SK-N-SH treated with all-trans-retinoic acid at 6 μM for 48 hours (cell line): ENCODE results near the gene ARHGEF7.

Experiments
- ATAC-seq: fragments of 200-7000 bp; cut with Tn5 transposase; 3 replicates; pipeline ENCODE4 v1.9.1; 2020; ENCODE audit warnings: mild to moderate bottlenecking, moderate library complexity
- ARNTL ChIP-seq: fragments of 450-650 bp; formaldehyde crosslinking; IDR thresholded peaks from 2 replicates; pipeline ENCODE4 v1.5.0; 2020; ENCODE audit warnings: low read depth, mild to moderate bottlenecking, moderate library complexity, borderline replicate concordance
- BACH2 ChIP-seq: fragments of 250-450 bp; sonication (Bioruptor Pico); IDR thresholded peaks from 2 replicates; pipeline ENCODE4 v1.9.0; 2021; ENCODE audit warnings: mild to moderate bottlenecking, borderline replicate concordance
- CREB5 ChIP-seq: fragments of 250-450 bp; sonication (Bioruptor Pico); IDR thresholded peaks from 2 replicates; pipeline ENCODE4 v1.5.1; 2020; ENCODE audit warnings: low read depth, mild to moderate bottlenecking, moderate library complexity
- CSDC2 ChIP-seq: fragments of 250-450 bp; sonication (Bioruptor Pico); IDR thresholded peaks from 2 replicates; pipeline ENCODE4 v1.5.0; 2020; ENCODE audit warnings: mild to moderate bottlenecking, moderate library complexity
- ESRRG ChIP-seq: fragments of 250-450 bp; sonication (Bioruptor Pico); IDR thresholded peaks from 2 replicates; pipeline ENCODE4 v1.6.1; 2021; ENCODE audit warnings: mild to moderate bottlenecking
- GLIS3 ChIP-seq: fragments of 250-450 bp; sonication (Bioruptor Pico); IDR thresholded peaks from 2 replicates; pipeline ENCODE4 v1.5.0; 2020; ENCODE audit warnings: mild to moderate bottlenecking, moderate library complexity
- ISL1 ChIP-seq: fragments of 250-450 bp; sonication (Bioruptor Pico); IDR thresholded peaks from 2 replicates; pipeline ENCODE4 v2.1.2; 2022; ENCODE audit warnings: mild to moderate bottlenecking, moderate library complexity
- OSR1 ChIP-seq: fragments of 250-450 bp; sonication (Bioruptor Pico); IDR thresholded peaks from 2 replicates; pipeline ENCODE4 v1.8.0; 2022; ENCODE audit warnings: moderate library complexity, mild to moderate bottlenecking, inconsistent platforms
- PATZ1 ChIP-seq: fragments of 250-450 bp; sonication (Bioruptor Pico); IDR thresholded peaks from 2 replicates; pipeline ENCODE4 v1.8.0; 2020; ENCODE audit warnings: mild to moderate bottlenecking, moderate library complexity, borderline replicate concordance
- POU6F1 ChIP-seq: fragments of 250-450 bp; sonication (Bioruptor Pico); IDR thresholded peaks from 2 replicates; pipeline ENCODE4 v1.8.0; 2021; ENCODE audit warnings: low read depth, mild to moderate bottlenecking, moderate library complexity, borderline replicate concordance
- PPARA ChIP-seq: fragments of 250-450 bp; sonication (Bioruptor Pico); IDR thresholded peaks from 2 replicates; pipeline ENCODE4 v1.5.0; 2020; ENCODE audit warnings: mild to moderate bottlenecking, borderline replicate concordance
- RARB ChIP-seq: fragments of 250-450 bp; sonication (Bioruptor Pico); IDR thresholded peaks from 2 replicates; pipeline ENCODE4 v1.8.0; 2021; ENCODE audit warnings: mild to moderate bottlenecking, moderate library complexity
- SNAI2 ChIP-seq: fragments of 250-450 bp; sonication (Bioruptor Pico); IDR thresholded peaks from 2 replicates; pipeline ENCODE4 v1.5.0; 2020; ENCODE audit warnings: mild to moderate bottlenecking, moderate library complexity
- TCF4 ChIP-seq: fragments of 250-450 bp; sonication (Bioruptor Pico); IDR thresholded peaks from 2 replicates; pipeline ENCODE4 v1.8.0; 2021; ENCODE audit warnings: mild to moderate bottlenecking, moderate library complexity, borderline replicate concordance
- ZC3H10 ChIP-seq: fragments of 250-450 bp; sonication (Bioruptor Pico); IDR thresholded peaks from 2 replicates; pipeline ENCODE4 v1.5.1; 2021; ENCODE audit warnings: mild to moderate bottlenecking, moderate library complexity
- ZFP3 ChIP-seq: fragments of 250-450 bp; sonication (Bioruptor Pico); IDR thresholded peaks from 2 replicates; pipeline ENCODE4 v1.5.0; 2020; ENCODE audit warnings: mild to moderate bottlenecking, moderate library complexity
- ZFP30 ChIP-seq: fragments of 450-650 bp; formaldehyde crosslinking; IDR thresholded peaks from 2 replicates; pipeline ENCODE4 v1.5.0; 2022; ENCODE audit warnings: mild to moderate bottlenecking, moderate library complexity
- ZNF565 ChIP-seq: fragments of 450-650 bp; formaldehyde crosslinking; conservative IDR thresholded peaks from 2 replicates; pipeline ENCODE4 v1.5.0; 2020; ENCODE audit warnings: low read depth, mild to moderate bottlenecking, moderate library complexity
- ZNF70 ChIP-seq: fragments of 450-650 bp; formaldehyde crosslinking; IDR thresholded peaks from 2 replicates; pipeline ENCODE4 v1.5.0; 2020; ENCODE audit warnings: mild to moderate bottlenecking, moderate library complexity
- ZNF8 ChIP-seq: fragments of 450-650 bp; formaldehyde crosslinking; IDR thresholded peaks from 2 replicates; pipeline ENCODE4 v1.5.0; 2020; ENCODE audit warnings: mild to moderate bottlenecking, moderate library complexity
- TF ChIP-seq, protein P1 (sequence below): fragments of 250-450 bp; sonication (Bioruptor Pico); IDR thresholded peaks from 2 replicates; pipeline ENCODE4 v1.5.1; 2021; ENCODE audit warnings: mild to moderate bottlenecking, moderate library complexity
- TF ChIP-seq, protein P2 (sequence below): fragments of 250-450 bp; sonication (Bioruptor Pico); IDR thresholded peaks from 2 replicates; pipeline ENCODE4 v1.5.0; 2020; ENCODE audit warnings: mild to moderate bottlenecking, moderate library complexity

Gene ARHGEF7

DNA sequence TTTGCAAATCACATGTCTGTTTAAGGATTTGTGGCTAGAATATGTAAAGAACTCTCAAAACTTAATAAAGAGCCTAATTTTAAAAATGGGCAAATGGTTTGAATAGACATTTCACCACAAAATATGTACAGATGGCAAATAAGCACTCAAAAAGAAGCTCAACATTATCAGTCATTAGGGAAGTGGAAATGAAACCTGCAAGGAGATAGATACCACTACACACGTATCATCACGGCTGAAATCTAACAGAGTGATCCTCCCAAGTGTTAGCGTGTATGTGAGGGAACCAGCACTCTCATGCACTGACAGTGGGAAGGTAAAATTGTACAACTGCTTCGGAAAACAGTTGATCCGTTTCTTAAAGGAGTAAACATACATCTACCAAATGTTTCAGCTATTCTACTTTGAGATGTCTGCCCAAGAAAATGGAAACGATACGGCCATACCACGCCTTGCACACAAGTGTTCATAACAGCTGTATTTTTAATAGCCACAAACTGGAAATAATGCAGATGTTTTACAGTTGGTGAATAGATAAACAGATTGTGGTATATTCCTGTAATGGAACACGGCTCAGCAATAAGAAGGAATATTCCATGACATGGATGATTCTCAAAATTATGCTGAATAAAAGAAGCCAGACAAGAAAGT, 14.5 kb downstream of the ARHGEF7 start:
- no peak for ATAC-seq
- TF ChIP-seq TCF4 (CRISPR knock-in tag): no peak
- TF ChIP-seq PPARA: no peak
- no peak for TF ChIP-seq ZNF565 (CRISPR knock-in tag)
- TF ChIP-seq ZFP30 (CRISPR knock-in tag): no peak
- no peak for TF ChIP-seq BACH2 (CRISPR knock-in tag)
- TF ChIP-seq ESRRG (CRISPR knock-in tag): no peak
- TF ChIP-seq CREB5 (CRISPR knock-in tag): no peak
- no peak for TF ChIP-seq GLIS3
- no peak for TF ChIP-seq ZC3H10

DNA sequence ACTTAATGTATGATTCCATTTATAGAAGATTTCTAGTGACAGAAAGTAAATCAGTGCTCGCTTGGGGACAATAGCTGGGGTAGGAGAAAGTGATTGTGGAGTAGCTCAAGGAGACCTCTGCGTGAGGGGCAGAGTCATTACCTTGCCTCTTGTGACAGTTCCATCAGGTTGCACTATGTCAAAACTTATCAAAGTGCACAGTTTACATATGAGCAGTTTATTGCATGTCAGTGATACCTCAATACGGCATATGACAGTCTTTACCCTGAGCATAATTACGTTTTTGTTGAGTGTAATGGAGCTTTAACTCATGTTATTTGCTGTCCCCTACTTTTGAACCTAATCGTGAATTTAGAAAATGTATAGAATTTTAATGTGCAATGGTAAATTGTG, 15.0 kb downstream of the ARHGEF7 start:
- no peak for ATAC-seq
- no peak for TF ChIP-seq SNAI2 (CRISPR knock-in tag)

GRCh38 chr13:111131048-111131447, 15.9 kb downstream of the ARHGEF7 start:
- TF ChIP-seq ZNF8 (CRISPR knock-in tag) (no peak), PPARA (no peak), ZC3H10 (no peak), ZFP3 (CRISPR knock-in tag) (no peak), ARNTL (no peak), TCF4 (CRISPR knock-in tag) (no peak), RARB (CRISPR knock-in tag) (no peak), SNAI2 (CRISPR knock-in tag) (no peak), BACH2 (CRISPR knock-in tag) (no peak), ESRRG (CRISPR knock-in tag) (no peak), ZFP30 (CRISPR knock-in tag) (no peak), PATZ1 (CRISPR knock-in tag) (no peak), ISL1 (CRISPR knock-in tag) (no peak), CSDC2 (no peak), ZNF70 (CRISPR knock-in tag) (no peak), OSR1 (CRISPR knock-in tag) (no peak), POU6F1 (CRISPR knock-in tag) (no peak), CREB5 (CRISPR knock-in tag) (no peak)
- TF ChIP-seq, protein P1, sequence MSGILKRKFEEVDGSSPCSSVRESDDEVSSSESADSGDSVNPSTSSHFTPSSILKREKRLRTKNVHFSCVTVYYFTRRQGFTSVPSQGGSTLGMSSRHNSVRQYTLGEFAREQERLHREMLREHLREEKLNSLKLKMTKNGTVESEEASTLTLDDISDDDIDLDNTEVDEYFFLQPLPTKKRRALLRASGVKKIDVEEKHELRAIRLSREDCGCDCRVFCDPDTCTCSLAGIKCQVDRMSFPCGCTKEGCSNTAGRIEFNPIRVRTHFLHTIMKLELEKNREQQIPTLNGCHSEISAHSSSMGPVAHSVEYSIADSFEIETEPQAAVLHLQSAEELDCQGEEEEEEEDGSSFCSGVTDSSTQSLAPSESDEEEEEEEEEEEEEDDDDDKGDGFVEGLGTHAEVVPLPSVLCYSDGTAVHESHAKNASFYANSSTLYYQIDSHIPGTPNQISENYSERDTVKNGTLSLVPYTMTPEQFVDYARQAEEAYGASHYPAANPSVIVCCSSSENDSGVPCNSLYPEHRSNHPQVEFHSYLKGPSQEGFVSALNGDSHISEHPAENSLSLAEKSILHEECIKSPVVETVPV (CRISPR knock-in tag): no peak
- TF ChIP-seq, protein P2, sequence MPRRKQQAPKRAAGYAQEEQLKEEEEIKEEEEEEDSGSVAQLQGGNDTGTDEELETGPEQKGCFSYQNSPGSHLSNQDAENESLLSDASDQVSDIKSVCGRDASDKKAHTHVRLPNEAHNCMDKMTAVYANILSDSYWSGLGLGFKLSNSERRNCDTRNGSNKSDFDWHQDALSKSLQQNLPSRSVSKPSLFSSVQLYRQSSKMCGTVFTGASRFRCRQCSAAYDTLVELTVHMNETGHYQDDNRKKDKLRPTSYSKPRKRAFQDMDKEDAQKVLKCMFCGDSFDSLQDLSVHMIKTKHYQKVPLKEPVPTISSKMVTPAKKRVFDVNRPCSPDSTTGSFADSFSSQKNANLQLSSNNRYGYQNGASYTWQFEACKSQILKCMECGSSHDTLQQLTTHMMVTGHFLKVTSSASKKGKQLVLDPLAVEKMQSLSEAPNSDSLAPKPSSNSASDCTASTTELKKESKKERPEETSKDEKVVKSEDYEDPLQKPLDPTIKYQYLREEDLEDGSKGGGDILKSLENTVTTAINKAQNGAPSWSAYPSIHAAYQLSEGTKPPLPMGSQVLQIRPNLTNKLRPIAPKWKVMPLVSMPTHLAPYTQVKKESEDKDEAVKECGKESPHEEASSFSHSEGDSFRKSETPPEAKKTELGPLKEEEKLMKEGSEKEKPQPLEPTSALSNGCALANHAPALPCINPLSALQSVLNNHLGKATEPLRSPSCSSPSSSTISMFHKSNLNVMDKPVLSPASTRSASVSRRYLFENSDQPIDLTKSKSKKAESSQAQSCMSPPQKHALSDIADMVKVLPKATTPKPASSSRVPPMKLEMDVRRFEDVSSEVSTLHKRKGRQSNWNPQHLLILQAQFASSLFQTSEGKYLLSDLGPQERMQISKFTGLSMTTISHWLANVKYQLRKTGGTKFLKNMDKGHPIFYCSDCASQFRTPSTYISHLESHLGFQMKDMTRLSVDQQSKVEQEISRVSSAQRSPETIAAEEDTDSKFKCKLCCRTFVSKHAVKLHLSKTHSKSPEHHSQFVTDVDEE (CRISPR knock-in tag): no peak
- TF ChIP-seq, all 23 proteins: peak for 0

More at GRCh38 chr13:111131048-111131447, 15.9 kb downstream of the ARHGEF7 start:
- no peak for ATAC-seq
